Amniotic stem cell (primary cell): ENCODE measurements around the gene CAMTA1.

Source experiments
- DNase-seq: peaks from one replicate; lab custom pipeline; 2025; lab: John Stamatoyannopoulos, UW

CAMTA1 gene

DNA sequence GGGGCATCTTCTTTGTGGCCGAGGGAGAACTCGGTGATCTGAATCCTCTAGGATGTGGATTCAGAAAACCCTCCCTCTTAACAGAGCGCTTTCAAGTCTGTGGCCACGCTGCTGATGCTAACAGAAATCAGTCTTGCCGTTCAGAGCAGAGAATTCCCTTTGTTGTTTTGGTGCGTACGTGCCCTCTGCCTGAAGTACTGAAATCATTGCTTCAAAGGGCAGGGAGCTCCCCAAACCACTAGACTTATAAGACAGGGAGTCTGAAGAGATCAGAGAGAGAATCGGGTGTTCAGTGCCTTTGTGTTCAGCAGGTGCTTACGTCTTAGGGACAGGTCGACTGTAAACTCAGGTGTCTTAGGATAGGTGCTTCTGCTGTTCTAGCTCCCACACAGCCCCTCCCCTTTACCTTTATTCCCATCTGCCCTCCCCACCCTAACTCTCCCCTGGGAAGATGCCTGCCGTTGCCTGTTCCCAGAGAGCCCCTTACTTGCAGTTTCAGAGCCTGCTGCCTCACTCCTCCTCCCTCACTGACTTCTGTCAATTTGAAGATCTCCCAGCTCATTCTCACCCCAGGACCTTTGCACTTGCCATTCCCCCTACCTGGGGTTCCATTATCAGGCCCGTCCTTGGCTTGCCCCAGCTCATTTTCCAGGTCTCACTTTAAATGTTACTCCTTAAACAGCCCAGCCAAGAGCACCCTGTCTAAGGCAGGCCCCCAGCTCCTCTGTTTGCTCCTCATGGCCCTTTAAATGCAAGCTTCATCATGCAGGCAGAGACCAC lies 143.0 kb downstream of the CAMTA1 start:
- DNase-seq, result no peak

- no peak for DNase-seq
Observed at GRCh38 chr1:6930732-6931300, 145.6 kb downstream of the CAMTA1 start.

DNA sequence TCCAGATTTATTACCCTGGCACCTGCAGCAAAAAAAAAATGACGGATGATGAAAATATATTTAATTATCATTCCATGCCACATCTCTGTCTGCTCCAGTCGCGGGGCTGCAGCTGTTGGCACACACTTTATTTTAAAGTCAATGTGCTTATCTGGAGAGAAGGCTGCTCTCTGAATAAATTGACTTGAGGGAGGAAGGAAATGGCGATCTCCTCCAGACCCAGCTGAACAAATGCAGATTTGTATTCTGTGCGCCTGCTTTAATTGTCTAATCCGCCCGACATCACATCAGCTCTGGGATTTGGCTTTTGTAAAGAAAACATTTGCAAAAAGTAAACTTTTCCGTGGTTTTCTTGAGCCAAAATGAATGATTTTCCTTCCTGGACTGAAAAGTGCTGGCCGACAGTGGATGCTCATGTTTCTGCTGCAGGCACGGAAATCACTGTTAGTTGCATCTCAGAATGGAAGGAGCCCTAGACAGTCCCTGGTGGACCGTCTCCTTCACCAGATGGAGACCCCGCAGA lies 150.2 kb downstream of the CAMTA1 start:
- DNase-seq, result no peak

DNA sequence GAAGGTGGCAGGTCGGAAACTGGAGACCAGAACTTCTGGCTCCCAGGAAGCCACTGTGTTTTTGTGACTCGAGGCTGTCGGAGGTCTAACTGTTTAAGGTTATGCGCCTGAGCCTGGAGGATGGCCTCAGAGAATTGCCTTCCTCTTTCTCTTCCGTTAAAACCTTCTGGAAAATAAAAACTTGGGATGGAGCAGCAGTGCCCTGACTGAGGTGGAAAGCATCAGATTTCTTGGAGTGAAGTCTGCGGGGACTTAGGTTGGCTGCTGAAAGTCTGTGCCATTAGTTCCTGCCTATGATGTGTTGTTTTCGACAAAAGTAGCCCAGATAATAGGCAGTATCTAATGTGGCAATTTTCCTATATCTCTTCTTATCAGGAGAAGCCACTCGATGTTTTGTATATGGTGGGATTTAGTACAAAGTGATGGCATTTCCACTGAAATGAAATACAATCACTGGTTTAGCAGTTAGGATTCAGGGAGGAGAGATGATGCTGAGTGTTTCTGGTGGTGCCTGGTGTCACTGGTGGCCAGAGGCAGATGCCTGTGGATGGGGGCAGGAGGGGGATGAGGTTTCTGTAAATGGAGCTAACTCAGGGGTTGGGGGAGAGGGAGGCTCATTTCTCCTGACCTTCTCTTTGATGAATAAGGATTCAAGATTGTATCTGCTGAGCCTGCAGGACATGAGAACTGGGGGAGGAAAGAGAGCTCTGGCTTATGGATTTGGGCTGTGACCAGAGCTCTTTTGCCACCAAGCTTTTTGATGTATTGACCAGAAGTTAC lies 150.8 kb downstream of the CAMTA1 start:
- no peak for DNase-seq

- no peak for DNase-seq
Observed at GRCh38 chr1:6937048-6937447, 151.8 kb downstream of the CAMTA1 start.

- DNase-seq, result no peak
Observed at GRCh38 chr1:6939363-6939762, 154.1 kb downstream of the CAMTA1 start.

DNA sequence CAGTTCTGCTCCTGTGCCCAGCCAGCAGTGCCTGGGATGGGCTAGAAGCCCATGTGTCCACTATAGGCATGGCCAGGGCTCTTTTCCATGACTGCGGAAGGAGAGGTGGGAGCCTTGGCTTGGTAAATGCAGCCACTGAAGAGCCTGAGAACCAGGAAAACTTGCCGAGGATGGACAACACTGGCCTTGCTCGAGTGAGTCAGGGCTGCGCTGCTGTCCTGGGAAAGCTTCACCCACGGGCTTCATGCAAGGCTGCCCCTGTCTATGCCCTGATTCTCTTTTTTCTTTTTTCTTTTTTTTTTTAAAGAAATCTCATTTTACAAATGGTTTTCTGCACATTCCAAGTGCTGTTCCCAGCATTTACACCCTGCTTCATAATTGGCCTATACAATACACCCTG lies 156.5 kb downstream of the CAMTA1 start:
- no peak for DNase-seq

DNA sequence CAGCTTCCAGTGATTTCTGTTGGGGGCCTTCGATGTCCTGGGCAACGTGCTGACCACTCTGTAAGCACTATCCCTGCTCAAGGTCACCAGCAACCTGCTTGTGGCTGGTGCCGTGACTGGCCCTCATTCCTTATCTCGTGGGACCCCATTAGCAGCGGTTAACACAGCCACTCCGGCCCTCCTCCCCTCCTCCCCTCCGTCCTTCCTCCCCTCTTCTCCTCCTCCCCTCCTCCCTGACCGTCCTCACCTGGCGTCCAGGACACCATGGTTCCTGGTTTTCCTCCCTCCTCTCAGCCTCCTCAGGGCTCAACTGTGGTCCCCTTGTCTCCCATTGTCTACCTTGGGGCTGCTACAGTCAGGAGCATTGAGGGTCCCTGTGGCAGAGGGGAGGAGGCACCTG lies 157.7 kb downstream of the CAMTA1 start:
- no peak for DNase-seq

- DNase-seq, result no peak
Observed at GRCh38 chr1:6944434-6944833, 159.2 kb downstream of the CAMTA1 start.

GRCh38 chr1:6947952-6948351 lies 162.7 kb downstream of the CAMTA1 start:
- DNase-seq, result no peak

GRCh38 chr1:6948416-6948815 lies 163.2 kb downstream of the CAMTA1 start:
- no peak for DNase-seq

DNA sequence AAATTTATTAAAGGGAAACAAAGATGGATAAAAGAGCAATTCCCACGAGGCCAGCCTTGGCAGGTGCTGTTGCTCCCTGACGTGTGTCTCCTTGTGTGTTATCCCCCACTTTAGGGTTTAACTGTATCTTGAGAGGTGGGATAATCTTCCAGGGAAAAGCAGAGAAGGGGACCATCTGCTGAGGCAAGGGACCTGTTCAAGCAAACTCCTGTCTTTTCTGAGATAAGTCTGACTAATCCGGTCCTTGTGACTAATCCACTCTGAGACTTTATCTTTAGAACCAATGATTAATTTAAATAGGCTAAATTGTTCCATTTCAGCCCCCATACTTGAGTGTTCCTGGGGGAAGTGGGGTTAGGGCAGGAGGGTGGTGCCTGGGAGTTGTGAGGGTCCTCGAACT lies 163.6 kb downstream of the CAMTA1 start:
- no peak for DNase-seq

DNA sequence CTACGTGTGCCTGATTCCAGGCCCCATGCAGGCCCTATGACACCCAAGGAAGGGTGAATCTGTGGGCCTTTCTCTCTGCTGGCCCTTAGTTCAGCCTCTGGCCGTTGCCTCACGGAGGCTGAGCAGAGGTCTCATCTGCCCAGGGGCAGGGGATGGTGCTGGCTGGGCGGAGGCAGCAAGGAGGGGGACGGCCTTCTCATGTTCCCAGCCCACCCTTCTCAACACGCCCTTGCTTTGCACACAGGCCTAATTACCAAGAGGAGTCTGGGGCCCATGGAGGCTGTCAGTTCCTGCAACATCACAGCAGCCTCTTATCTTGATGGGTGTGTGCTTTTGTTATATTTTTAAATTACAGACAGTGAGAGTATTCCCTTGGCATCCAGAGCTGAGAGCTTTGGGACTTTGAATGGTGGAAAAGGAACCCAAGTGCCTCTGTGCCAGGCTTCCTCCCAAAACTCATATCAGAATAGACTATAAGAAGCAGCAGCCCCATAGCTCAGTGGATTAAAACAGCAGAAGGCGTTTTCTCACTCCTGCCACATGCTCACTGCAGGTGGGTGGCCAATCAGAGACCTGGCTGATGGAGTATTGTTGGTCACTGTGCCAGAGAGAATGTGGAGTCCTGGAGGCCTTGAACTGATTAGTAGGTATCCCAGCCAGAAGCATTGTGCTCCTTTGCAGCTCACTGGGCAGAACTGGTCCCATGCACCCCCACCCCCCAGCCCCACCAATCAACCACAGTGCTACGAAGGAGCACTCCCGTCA lies 164.9 kb downstream of the CAMTA1 start:
- DNase-seq, result no peak

DNA sequence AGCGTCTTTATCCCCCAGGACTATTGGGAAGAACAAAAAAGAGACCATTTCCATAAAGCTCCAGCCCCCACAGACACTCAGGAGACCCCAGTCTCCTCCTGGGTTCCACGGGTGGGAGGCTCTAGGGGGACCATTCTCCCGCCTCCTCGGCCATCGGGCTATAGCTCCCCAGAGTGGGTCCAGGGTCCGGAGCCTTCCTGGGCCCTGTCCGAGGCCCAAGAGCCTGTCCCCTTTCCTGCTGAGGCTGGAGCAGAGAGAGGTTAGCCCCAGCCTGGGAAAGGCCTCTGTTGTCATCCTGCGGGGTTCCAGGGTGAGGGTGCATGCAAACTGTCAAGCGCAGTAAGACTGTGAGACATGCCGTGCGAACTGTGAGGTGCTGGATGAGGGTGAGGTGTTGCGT lies 166.3 kb downstream of the CAMTA1 start:
- no peak for DNase-seq

- no peak for DNase-seq
Observed at GRCh38 chr1:6953216-6953615, 168.0 kb downstream of the CAMTA1 start.

DNA sequence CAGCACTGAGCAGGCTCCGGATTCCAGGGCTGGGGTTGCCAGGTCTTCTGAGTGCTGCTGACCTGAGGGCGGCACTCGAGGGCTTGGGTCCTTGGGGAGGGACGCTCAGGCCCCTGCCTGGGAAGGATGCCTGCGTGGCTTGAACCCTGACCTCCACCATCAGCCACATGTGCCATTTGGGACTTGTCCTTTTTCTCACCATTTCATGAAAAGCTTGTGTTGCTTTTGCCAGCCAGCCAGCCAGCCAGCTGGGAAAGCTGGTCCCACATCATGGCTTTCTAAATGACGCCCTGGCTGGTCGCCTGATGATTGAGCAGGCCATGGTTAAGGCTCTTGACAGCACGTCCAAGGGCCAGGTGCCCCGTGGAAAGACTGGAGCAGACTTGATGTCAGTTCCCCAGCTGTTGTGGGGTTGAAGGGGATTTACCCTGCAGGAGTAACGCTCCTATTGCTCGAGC lies 168.7 kb downstream of the CAMTA1 start:
- no peak for DNase-seq

DNA sequence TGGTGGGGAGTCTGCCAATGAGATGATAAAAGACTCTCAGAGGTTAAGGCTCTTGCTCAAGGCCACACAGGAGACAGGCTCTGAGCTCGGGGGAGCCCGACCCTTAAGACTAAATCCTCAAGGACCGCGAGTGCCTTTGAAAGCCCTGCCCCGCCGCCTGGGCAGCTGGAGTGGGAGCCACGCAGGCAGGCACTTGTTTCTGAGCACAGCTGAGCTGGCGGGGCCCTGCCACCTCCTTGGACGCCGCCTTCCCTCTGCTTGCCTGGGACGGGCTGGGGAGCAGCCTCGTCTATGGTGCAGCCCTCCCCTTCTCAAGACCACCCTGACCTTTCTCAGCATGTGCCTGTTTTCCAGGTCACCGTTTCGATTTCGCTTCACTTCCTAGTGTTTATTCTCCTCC lies 169.3 kb downstream of the CAMTA1 start:
- no peak for DNase-seq

GRCh38 chr1:6955357-6956094 lies 170.3 kb downstream of the CAMTA1 start:
- DNase-seq, result no peak

GRCh38 chr1:6956488-6957159 lies 171.4 kb downstream of the CAMTA1 start:
- DNase-seq, result no peak

DNA sequence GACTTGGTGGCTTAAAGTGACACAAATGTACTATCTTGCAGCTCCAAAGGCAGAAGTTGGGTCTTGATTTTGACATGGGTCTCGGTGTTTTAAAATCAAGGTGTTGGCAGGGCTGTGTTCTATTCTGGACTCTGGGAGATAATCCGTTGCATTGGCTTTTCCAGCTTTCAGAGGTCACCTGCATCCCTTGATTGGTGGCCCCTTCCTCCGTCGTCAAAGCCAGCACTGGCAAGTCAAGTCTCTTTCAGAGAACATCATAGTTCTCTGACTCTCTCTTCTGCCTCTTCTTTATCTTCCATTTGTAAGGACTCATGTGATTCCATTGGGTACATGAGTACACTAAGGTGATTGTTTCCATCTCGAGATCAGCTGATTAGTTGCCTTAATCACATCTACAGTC lies 172.1 kb downstream of the CAMTA1 start:
- DNase-seq, result no peak
